ENCODE results near the gene PANK3.
"Not testable (repeated sequence)": the region's sequence is repeated elsewhere in the genome, so short reads cannot be mapped to it uniquely, and the experiment has no call there.

The PANK3 gene

GRCh38 chr5:168596122-168596521 is 17.0 kb upstream of the PANK3 start:
- H3K4me1 ChIP-seq (ENCODE audit: control insufficient read depth, insufficient read depth, low read length); H3K27ac ChIP-seq (ENCODE audit: low read length): not testable (repeated sequence)
- WGBS (ENCODE audit: insufficient coverage, insufficient read length), result no CpG with 5 or more reads among the region's 1 CpG

GRCh38 chr5:168592014-168592368 is 12.8 kb upstream of the PANK3 start:
- Histone ChIP-seq H3K27me3 (ENCODE audit: control insufficient read depth, insufficient read depth, low read length) (no peaks in the 10 kb centered on the region), H3K27ac (ENCODE audit: low read length) (no peak overlapping the region), H3K36me3 (ENCODE audit: control insufficient read depth, insufficient read depth, low read length) (no peaks in the 10 kb centered on the region), H3K4me3 (ENCODE audit: low read length) (no peak overlapping the region), H3K9me3 (ENCODE audit: control insufficient read depth, insufficient read depth, low read length) (no peaks in the 10 kb centered on the region), H3K4me1 (ENCODE audit: control insufficient read depth, insufficient read depth, low read length) (no peaks in the 10 kb centered on the region)
- no CpG with 5 or more reads among the region's 1 CpG for WGBS (ENCODE audit: insufficient coverage, insufficient read length)
- DNase-seq (ENCODE audit: low read depth, low spot score), result no peak

More at GRCh38 chr5:168596122-168596521, 17.0 kb upstream of the PANK3 start:
- H3K4me3 ChIP-seq (ENCODE audit: low read length); H3K36me3 ChIP-seq (ENCODE audit: control insufficient read depth, insufficient read depth, low read length); DNase-seq (ENCODE audit: low read depth, low spot score); H3K27me3 ChIP-seq (ENCODE audit: control insufficient read depth, insufficient read depth, low read length); H3K9me3 ChIP-seq (ENCODE audit: control insufficient read depth, insufficient read depth, low read length): not testable (repeated sequence)

GRCh38 chr5:168591302-168592013 is 12.3 kb upstream of the PANK3 start:
- no peak overlapping the region for H3K27ac ChIP-seq (ENCODE audit: low read length)

GRCh38 chr5:168590666-168591065 is 11.5 kb upstream of the PANK3 start:
- no peak for DNase-seq (ENCODE audit: low read depth, low spot score)
- no peaks in the 10 kb centered on the region for H3K27me3 ChIP-seq (ENCODE audit: control insufficient read depth, insufficient read depth, low read length)
- H3K36me3 ChIP-seq (ENCODE audit: control insufficient read depth, insufficient read depth, low read length), result no peaks in the 10 kb centered on the region
- no peaks in the 10 kb centered on the region for H3K4me1 ChIP-seq (ENCODE audit: control insufficient read depth, insufficient read depth, low read length)
- H3K9me3 ChIP-seq (ENCODE audit: control insufficient read depth, insufficient read depth, low read length), result no peaks in the 10 kb centered on the region
- WGBS (ENCODE audit: insufficient coverage, insufficient read length), result no CpG with 5 or more reads among the region's 3 CpGs
- H3K27ac ChIP-seq (ENCODE audit: low read length), result no peak overlapping the region
- no peak overlapping the region for H3K4me3 ChIP-seq (ENCODE audit: low read length)

More at GRCh38 chr5:168591302-168592013, 12.3 kb upstream of the PANK3 start:
- H3K4me3 ChIP-seq (ENCODE audit: low read length), result no peak overlapping the region
- no peaks in the 10 kb centered on the region for H3K9me3 ChIP-seq (ENCODE audit: control insufficient read depth, insufficient read depth, low read length)
- no CpG with 5 or more reads among the region's 2 CpGs for WGBS (ENCODE audit: insufficient coverage, insufficient read length)
- no peaks in the 10 kb centered on the region for H3K27me3 ChIP-seq (ENCODE audit: control insufficient read depth, insufficient read depth, low read length)
- no peak for DNase-seq (ENCODE audit: low read depth, low spot score)
- H3K36me3 ChIP-seq (ENCODE audit: control insufficient read depth, insufficient read depth, low read length), result no peaks in the 10 kb centered on the region
- H3K4me1 ChIP-seq (ENCODE audit: control insufficient read depth, insufficient read depth, low read length), result no peaks in the 10 kb centered on the region

DNA sequence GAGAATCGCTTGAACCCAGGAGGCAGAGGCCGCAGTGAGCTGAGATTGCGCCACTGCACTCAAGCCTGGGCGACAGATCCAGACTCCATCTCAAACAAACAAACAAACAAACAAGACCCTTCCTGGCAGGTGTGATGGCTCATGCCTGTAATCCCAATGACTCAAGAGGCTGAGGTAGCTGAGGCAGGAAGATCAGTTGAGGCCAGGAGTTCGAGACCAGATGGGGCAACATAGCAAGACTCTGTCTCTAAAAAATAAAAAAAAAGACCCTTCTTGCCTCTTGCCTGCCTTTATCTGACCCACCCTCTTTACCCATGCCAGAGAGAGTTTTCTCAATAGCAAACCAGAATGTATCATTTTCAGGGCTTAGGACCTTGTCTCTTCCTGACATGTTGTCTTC is 8.8 kb upstream of the PANK3 start:
- no peaks in the 10 kb centered on the region for H3K9me3 ChIP-seq (ENCODE audit: control insufficient read depth, insufficient read depth, low read length)
- no peaks in the 10 kb centered on the region for H3K36me3 ChIP-seq (ENCODE audit: control insufficient read depth, insufficient read depth, low read length)
- DNase-seq (ENCODE audit: low read depth, low spot score), result no peak
- H3K27ac ChIP-seq (ENCODE audit: low read length), result no peak overlapping the region
- no CpG with 5 or more reads among the region's 5 CpGs for WGBS (ENCODE audit: insufficient coverage, insufficient read length)
- no peaks in the 10 kb centered on the region for H3K4me1 ChIP-seq (ENCODE audit: control insufficient read depth, insufficient read depth, low read length)
- no peaks in the 10 kb centered on the region for H3K27me3 ChIP-seq (ENCODE audit: control insufficient read depth, insufficient read depth, low read length)
- no peak overlapping the region for H3K4me3 ChIP-seq (ENCODE audit: low read length)

DNA sequence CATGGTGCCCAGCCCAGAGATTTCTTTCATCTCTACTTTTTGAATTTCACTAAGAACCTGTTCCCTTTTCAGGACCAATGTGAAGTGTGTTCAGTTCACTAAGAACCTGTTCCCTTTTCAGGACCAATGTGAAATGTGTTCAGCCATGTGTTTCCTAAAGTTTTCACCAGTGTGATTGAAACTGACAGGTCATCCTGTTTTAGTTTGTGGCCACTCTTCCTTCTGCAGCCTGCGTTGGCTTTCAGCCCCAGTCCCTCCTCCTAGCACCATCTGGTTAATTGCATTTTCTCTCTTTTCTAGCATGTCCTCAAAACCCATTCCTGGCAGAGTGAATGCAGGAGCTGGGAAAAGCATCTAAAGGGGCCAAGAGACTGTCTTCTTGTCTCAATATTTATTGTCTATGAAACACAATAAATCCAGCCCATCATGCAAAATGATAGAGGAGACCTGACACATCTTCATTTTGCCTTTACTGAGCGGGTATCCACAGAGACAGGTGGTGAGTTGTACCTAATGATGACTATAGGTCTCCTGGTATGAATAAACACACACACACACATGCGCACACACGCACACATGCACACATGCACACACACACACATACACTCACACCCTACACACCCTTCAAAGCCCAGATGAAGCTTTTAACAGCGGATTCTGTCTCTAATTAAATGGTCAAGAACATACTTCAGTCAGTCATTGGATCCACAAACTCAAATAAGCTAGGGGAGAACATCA is 6.1 kb upstream of the PANK3 start:
- peaks cover 1% of the 10 kb centered on the region; the same call in 1 of the 2 replicates for H3K4me1 ChIP-seq (ENCODE audit: control insufficient read depth, insufficient read depth, low read length)
- no peak overlapping the region for H3K27ac ChIP-seq (ENCODE audit: low read length)
- DNase-seq (ENCODE audit: low read depth, low spot score), result no peak
- no CpG with 5 or more reads among the region's 5 CpGs for WGBS (ENCODE audit: insufficient coverage, insufficient read length)
- no peaks in the 10 kb centered on the region for H3K27me3 ChIP-seq (ENCODE audit: control insufficient read depth, insufficient read depth, low read length)
- no peaks in the 10 kb centered on the region for H3K36me3 ChIP-seq (ENCODE audit: control insufficient read depth, insufficient read depth, low read length)
- no peak overlapping the region for H3K4me3 ChIP-seq (ENCODE audit: low read length)
- H3K9me3 ChIP-seq (ENCODE audit: control insufficient read depth, insufficient read depth, low read length), result no peaks in the 10 kb centered on the region

DNA sequence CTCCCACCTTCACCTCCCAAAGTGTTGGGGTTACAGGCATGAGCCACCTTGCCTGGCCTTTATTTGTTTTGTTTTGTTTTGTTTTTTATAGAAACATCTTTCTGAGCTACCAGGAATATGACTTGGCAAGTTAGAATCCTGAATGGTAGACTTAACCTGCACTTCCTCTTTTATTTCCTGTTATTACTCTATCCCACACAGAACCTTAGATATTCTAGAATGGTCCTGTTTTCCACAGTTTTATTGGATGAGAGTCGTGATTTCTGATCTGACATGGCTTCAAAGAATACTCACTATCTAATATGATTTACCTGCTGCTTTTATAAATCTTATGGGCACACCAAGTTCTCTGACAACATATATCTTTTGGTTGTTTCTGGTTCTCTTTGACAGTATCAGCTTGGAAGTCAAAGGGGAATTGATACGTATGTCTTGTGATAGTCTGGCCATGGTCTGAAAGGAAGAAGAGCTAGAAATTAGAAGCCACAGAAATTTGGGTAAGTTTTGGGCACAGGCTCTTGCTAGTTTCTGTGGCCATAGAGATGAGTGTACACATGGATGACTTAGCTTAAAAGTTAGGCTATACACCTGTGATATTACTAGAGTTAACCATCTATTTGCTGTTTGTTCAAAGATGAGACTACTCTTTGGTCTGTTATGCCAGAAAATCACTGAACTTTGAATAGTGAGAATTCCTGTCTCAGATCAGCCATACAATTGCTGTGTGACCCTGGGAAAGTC is 4.7 kb upstream of the PANK3 start:
- no peak overlapping the region for H3K4me3 ChIP-seq (ENCODE audit: low read length)
- H3K36me3 ChIP-seq (ENCODE audit: control insufficient read depth, insufficient read depth, low read length), result no peaks in the 10 kb centered on the region
- DNase-seq (ENCODE audit: low read depth, low spot score), result no peak
- H3K27ac ChIP-seq (ENCODE audit: low read length), result no peak overlapping the region
- H3K4me1 ChIP-seq (ENCODE audit: control insufficient read depth, insufficient read depth, low read length), result peaks cover 2% of the 10 kb centered on the region; the same call in 1 of the 2 replicates
- no peaks in the 10 kb centered on the region for H3K27me3 ChIP-seq (ENCODE audit: control insufficient read depth, insufficient read depth, low read length)
- no CpG with 5 or more reads among the region's 2 CpGs for WGBS (ENCODE audit: insufficient coverage, insufficient read length)
- H3K9me3 ChIP-seq (ENCODE audit: control insufficient read depth, insufficient read depth, low read length), result no peaks in the 10 kb centered on the region

DNA sequence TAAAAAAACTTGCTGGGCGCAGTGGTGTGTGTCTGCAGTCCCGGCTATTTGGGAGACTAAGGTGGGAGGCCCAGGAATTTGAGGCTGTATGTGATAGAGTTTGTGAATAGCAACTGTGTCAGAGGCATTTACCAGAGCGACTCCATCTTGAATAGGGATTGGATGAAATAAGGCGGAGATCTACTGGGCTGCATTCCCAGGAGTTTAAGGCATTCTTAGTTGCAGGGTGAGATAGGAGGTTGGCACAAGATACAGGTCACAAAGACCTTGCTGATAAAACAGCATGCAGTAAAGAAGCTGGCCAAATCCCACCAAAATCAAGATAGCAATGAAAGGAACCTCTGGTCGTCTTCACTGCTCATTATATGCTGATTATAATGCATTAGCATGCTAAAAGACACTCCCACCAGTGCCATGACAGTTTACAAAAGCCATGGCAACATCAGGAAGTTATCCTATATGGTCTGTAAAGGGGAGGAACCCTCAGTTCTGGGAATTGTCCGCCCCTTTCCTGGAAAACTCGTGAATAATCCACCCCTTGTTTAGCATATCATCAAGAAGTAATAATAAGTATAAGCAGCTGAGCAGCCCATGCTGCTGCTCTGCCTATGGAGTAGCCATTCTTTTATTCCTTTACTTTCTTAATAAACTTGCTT is 1.8 kb upstream of the PANK3 start:
- not testable (repeated sequence) for H3K27ac ChIP-seq (ENCODE audit: low read length); DNase-seq (ENCODE audit: low read depth, low spot score); H3K4me1 ChIP-seq (ENCODE audit: control insufficient read depth, insufficient read depth, low read length); H3K36me3 ChIP-seq (ENCODE audit: control insufficient read depth, insufficient read depth, low read length); H3K27me3 ChIP-seq (ENCODE audit: control insufficient read depth, insufficient read depth, low read length); H3K4me3 ChIP-seq (ENCODE audit: low read length); H3K9me3 ChIP-seq (ENCODE audit: control insufficient read depth, insufficient read depth, low read length)
- WGBS (ENCODE audit: insufficient coverage, insufficient read length), result no CpG with 5 or more reads among the region's 7 CpGs

GRCh38 chr5:168580227-168580508 is 1.0 kb upstream of the PANK3 start:
- no CpG with 5 or more reads among the region's 3 CpGs for WGBS (ENCODE audit: insufficient coverage, insufficient read length)
- DNase-seq (ENCODE audit: low read depth, low spot score), result no peak
- peak overlapping the region; percentile 28; the same call in 1 of the 2 replicates for H3K4me3 ChIP-seq (ENCODE audit: low read length)
- H3K27ac ChIP-seq (ENCODE audit: low read length), result no peak overlapping the region
- peaks cover 2% of the 10 kb centered on the region; the same call in 1 of the 2 replicates for H3K4me1 ChIP-seq (ENCODE audit: control insufficient read depth, insufficient read depth, low read length)
- no peaks in the 10 kb centered on the region for H3K9me3 ChIP-seq (ENCODE audit: control insufficient read depth, insufficient read depth, low read length)
- no peaks in the 10 kb centered on the region for H3K27me3 ChIP-seq (ENCODE audit: control insufficient read depth, insufficient read depth, low read length)
- H3K36me3 ChIP-seq (ENCODE audit: control insufficient read depth, insufficient read depth, low read length), result no peaks in the 10 kb centered on the region

DNA sequence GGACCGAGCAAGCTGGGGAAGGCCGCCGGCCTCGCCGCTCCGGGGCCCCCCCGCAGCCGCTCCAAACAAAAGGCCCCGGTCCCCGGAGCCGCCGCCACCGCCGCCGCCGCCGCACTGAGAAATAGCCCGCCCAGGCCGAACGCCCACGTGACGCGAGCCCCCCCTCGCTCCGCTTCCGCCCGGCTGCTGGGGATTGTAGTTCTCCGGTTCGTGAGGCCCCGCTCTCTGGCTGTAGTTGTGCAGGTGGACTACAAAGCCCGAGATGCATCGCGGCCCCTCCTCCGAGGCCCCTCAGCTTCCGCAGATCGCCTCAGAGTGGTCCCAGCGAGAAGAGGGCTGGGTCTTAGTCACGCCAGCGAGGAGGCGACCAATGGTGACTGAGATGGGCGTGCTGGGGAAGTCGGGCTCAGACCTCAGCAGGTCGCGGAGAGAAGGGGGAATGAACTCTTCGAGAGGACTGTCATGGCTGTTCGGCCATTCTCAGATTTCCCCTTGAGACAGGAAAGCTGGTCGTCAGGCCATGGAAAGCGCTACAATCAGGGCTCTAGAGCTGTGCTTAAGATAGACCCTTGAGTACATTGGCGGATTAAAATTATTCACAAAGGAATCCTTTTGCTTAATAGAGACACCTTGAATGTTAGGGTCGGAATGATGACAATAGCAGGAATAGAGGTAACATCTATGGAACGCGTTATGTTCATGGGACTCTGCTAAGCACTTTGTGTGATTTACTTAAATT is 489 bp upstream of the PANK3 start:
- Histone ChIP-seq H3K9me3 (ENCODE audit: control insufficient read depth, insufficient read depth, low read length) (no peaks in the 10 kb centered on the region), H3K4me3 (ENCODE audit: low read length) (peak overlapping the region; percentile 86; the same call in 1 of the 2 replicates), H3K27me3 (ENCODE audit: control insufficient read depth, insufficient read depth, low read length) (no peaks in the 10 kb centered on the region), H3K4me1 (ENCODE audit: control insufficient read depth, insufficient read depth, low read length) (peaks cover 2% of the 10 kb centered on the region; the same call in 1 of the 2 replicates), H3K36me3 (ENCODE audit: control insufficient read depth, insufficient read depth, low read length) (no peaks in the 10 kb centered on the region), H3K27ac (ENCODE audit: low read length) (no peak overlapping the region)
- peak; percentile 99 for DNase-seq (ENCODE audit: low read depth, low spot score)
- WGBS (ENCODE audit: insufficient coverage, insufficient read length), result no CpG with 5 or more reads among the region's 52 CpGs

Measured in iPS DF 6.9 (cell line).